Gastroesophageal sphincter (tissue), 4 donors: Measurements from ENCODE around the gene ZNF630. TPM values are rescaled to one million over a fixed set of nuclear protein-coding genes. Genes with fewer than 3 reads are reported as not detected.

ENCODE experiments used
- ATAC-seq: fragments of 150-250 bp; one replicate; pipeline ENCODE4 v1.9.1; 2016; ENCODE audit warnings: mild to moderate bottlenecking, moderate library complexity
- H3K27ac ChIP-seq, 4 donors: fragments of 200-600 bp; sonication (generic) in 3 of 4; 1 replicate in 3 of 4; 2 replicates in 1 of 4; pipeline ENCODE4 v1.5.1; 2016 to 2019
- H3K27me3 ChIP-seq: fragments of 200-600 bp; sonication (generic); one replicate; pipeline ENCODE4 v1.5.1; 2019
- H3K36me3 ChIP-seq, 2 donors: fragments of 200-600 bp; sonication (generic); one replicate each; pipeline ENCODE4 v1.5.1; 2019; ENCODE audit warnings: control low read depth in 1 of 2
- H3K4me1 ChIP-seq, 3 donors: fragments of 200-600 bp; sonication (generic); 1 replicate in 2 of 3; 2 replicates in 1 of 3; pipeline ENCODE4 v1.5.1; 2016 to 2019; ENCODE audit warnings: control low read depth in 2 of 3
- H3K4me3 ChIP-seq, 2 donors: fragments of 200-600 bp; sonication (generic); one replicate each; pipeline ENCODE4 v1.5.1; 2019; ENCODE audit warnings: mild to moderate bottlenecking in 1 of 2, moderate library complexity in 1 of 2
- H3K9me3 ChIP-seq, 3 donors: fragments of 200-600 bp; sonication (generic); one replicate each; pipeline ENCODE4 v1.5.1; 2017 to 2019; ENCODE audit warnings: control low read depth in 2 of 3
- EP300 ChIP-seq: sonication (generic); formaldehyde crosslinking; IDR thresholded peaks from one replicate; pipeline ENCODE4 v1.6.1; 2017; ENCODE audit warnings: antibody characterized with exemption, mild to moderate bottlenecking
- POLR2A ChIP-seq, 2 donors: fragments of 450-650 bp; IDR thresholded peaks; one replicate each; pipeline ENCODE4 v1.6.1; 2017; ENCODE audit warnings: antibody characterized with exemption in 2 of 2, mild to moderate bottlenecking in 2 of 2, moderate library complexity in 1 of 2
- POLR2AphosphoS5 ChIP-seq: sonication (generic); formaldehyde crosslinking; IDR thresholded peaks from one replicate; pipeline ENCODE4 v1.6.1; 2017; ENCODE audit warnings: antibody characterized with exemption
- WGBS, 2 donors: methylation state at CpG; one replicate each; pipeline ENCODE4 v1.1.5; 2018; ENCODE audit warnings: low coverage in 1 of 2; 5-methylcytosine and 5-hydroxymethylcytosine counted together
- total RNA-seq, 4 donors: library from RNA; depleted of rRNA; stranded (reverse); fragments of >200 nt; gene quantifications; one replicate each; pipeline ENCODE4 v1.1.0, GENCODE V29; 2016
- TF ChIP-seq, protein P1 (sequence below), 4 experiments: fragments of 200-600 bp in 2 of 4; fragments of 450-650 bp in 2 of 4; sonication (generic) in 1 of 4; IDR thresholded peaks; one replicate each; pipeline ENCODE4 v1.5.1; 2017 to 2019; ENCODE audit warnings: antibody characterized with exemption in 4 of 4, mild to moderate bottlenecking in 2 of 4, moderate library complexity in 2 of 4

ZNF630 gene
- total RNA-seq, 4 donors from 2014 or later: 2.8 to 7.8 (median 3.8) TPM

DNA sequence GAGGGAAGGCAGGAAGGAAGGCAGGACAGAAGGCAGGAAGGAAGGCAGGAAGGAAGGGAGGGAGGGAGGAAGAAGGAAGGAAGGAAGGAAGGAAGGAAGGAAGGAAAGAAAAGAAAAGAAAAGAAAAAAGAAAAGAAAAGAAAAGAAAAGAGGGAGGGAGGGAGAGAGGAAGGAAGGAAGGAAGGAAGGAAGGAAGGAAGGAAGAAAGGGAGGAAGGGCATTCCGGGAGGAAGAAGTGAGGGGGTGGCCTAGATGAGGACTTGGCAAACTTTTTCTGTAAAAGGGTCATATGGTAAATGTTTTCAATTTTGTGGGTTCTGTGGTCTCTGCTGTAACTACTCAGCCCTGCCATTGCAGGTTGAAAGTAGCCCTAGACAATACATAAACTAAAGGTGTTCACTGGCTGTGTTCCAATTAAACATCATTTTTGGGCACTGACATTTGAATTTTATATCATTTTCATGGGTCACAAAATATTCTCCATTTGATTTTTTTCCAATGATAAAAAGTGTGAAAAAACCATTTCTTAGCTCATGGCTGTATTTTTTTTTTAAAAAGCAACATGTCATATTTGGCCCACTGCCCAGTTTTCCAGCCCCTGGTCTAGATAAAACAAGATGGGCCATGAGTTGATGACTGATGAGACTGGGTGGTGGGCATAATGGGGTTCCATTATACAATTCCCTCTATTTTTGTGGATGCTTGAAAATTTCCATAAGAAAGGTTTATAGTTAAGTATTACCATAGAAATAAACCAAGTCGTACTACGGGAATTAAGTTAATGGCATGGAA, 3.1 kb downstream of the ZNF630 start:
- H3K36me3 ChIP-seq: peaks cover 0 to 15% of the 10 kb centered on the region in 2 donors
- WGBS, 2 donors: 100% methylated on average over 1 to 2 of the region's 3 CpGs
- TF ChIP-seq POLR2A (IDR thresholded peaks at IDR 0.05) (no peak), EP300 (no peak), POLR2AphosphoS5 (no peak)
- TF ChIP-seq, protein P1, sequence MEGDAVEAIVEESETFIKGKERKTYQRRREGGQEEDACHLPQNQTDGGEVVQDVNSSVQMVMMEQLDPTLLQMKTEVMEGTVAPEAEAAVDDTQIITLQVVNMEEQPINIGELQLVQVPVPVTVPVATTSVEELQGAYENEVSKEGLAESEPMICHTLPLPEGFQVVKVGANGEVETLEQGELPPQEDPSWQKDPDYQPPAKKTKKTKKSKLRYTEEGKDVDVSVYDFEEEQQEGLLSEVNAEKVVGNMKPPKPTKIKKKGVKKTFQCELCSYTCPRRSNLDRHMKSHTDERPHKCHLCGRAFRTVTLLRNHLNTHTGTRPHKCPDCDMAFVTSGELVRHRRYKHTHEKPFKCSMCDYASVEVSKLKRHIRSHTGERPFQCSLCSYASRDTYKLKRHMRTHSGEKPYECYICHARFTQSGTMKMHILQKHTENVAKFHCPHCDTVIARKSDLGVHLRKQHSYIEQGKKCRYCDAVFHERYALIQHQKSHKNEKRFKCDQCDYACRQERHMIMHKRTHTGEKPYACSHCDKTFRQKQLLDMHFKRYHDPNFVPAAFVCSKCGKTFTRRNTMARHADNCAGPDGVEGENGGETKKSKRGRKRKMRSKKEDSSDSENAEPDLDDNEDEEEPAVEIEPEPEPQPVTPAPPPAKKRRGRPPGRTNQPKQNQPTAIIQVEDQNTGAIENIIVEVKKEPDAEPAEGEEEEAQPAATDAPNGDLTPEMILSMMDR (IDR thresholded peaks at IDR 0.05): no peak
- H3K4me3 ChIP-seq: no peak overlapping the region
- no peaks in the 10 kb centered on the region for H3K9me3 ChIP-seq
- no peaks in the 10 kb centered on the region for H3K27me3 ChIP-seq
- H3K27ac ChIP-seq: no peak overlapping the region
- H3K4me1 ChIP-seq: no peaks in the 10 kb centered on the region
- ATAC-seq: no peak

DNA sequence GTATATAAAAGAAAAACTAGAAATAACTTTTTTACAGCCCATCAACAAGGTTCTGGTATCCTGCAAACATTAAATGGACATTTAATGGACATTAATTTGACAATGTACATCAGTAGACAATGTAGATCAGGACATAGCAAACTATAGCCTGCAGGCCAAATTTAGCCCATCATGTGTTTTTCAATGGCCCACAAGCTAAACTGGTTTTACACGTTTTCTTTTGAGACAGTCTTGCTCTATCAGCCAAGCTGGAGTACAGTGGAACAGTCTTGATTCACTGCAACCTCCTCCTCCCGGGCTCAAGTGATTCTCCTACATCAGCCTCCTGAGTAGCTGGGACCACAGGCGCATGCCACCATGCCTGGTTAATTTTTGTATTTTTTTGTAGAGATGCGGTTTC, 7.2 kb downstream of the ZNF630 start:
- H3K4me1 ChIP-seq: no peaks in the 10 kb centered on the region
- H3K9me3 ChIP-seq: no peaks in the 10 kb centered on the region
- no peak overlapping the region for H3K4me3 ChIP-seq
- H3K27ac ChIP-seq: no peak overlapping the region
- H3K36me3 ChIP-seq: peaks cover 0 to 55% of the 10 kb centered on the region in 2 donors
- TF ChIP-seq EP300 (no peak), POLR2AphosphoS5 (no peak), POLR2A (IDR thresholded peaks at IDR 0.05) (no peak)
- TF ChIP-seq, protein P1 (IDR thresholded peaks at IDR 0.05): no peak
- ATAC-seq: no peak
- WGBS, 2 donors: 54 to 77% methylated on average over 2 of the region's 4 CpGs
- no peaks in the 10 kb centered on the region for H3K27me3 ChIP-seq

GRCh38 chrX:48059296-48059639, 12.2 kb downstream of the ZNF630 start:
- Histone ChIP-seq H3K4me3 (no peak overlapping the region), H3K9me3 (no peaks in the 10 kb centered on the region), H3K4me1 (no peaks in the 10 kb centered on the region), H3K36me3 (peaks cover 0 to 60% of the 10 kb centered on the region in 2 donors), H3K27ac (no peak overlapping the region), H3K27me3 (no peaks in the 10 kb centered on the region)
- TF ChIP-seq, protein P1 (IDR thresholded peaks at IDR 0.05): no peak
- TF ChIP-seq EP300 (no peak), POLR2A (IDR thresholded peaks at IDR 0.05) (no peak), POLR2AphosphoS5 (no peak)
- no peak for ATAC-seq
- WGBS, 2 donors: 100% methylated on average over 1 of the region's 1 CpG; no CpG with 5 or more reads in 1 of the 2 donors

GRCh38 chrX:48058621-48059295, 12.7 kb downstream of the ZNF630 start:
- Histone ChIP-seq H3K27ac (no peak overlapping the region), H3K4me1 (no peaks in the 10 kb centered on the region), H3K27me3 (no peaks in the 10 kb centered on the region), H3K9me3 (no peaks in the 10 kb centered on the region), H3K36me3 (peaks cover 0 to 55% of the 10 kb centered on the region in 2 donors), H3K4me3 (no peak overlapping the region)
- no peak for ATAC-seq
- WGBS, 2 donors: 71 to 86% methylated on average over 1 to 2 of the region's 2 CpGs
- TF ChIP-seq POLR2AphosphoS5: no peak
- TF ChIP-seq EP300: no peak
- TF ChIP-seq, protein P1 (IDR thresholded peaks at IDR 0.05): no peak

DNA sequence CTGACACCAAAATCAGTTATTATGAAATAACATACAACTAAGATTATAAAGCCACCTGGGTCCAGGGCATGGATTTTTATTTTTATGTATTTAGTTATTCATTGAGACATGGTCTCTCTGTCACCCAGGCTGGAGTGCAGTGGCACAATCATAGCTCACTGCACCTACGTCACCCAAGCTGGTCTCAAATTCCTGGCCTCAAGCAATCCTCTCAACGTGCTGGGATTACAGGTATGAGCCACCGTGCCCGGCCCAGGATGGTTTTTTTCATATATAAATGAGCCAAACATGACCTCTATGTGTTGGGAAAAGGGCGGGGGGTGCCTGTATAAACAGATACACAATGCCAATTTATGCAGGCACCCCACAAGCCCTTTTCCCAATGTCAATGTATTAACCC, 24.6 kb downstream of the ZNF630 start:
- H3K4me3 ChIP-seq: no peak overlapping the region
- H3K27ac ChIP-seq: no peak overlapping the region
- 80 to 100% methylated on average over 3 to 4 of the region's 5 CpGs for WGBS, 2 donors
- H3K4me1 ChIP-seq: no peaks in the 10 kb centered on the region
- H3K36me3 ChIP-seq: no peaks in the 10 kb centered on the region
- TF ChIP-seq, protein P1 (IDR thresholded peaks at IDR 0.05): no peak
- TF ChIP-seq POLR2A (IDR thresholded peaks at IDR 0.05) (no peak), POLR2AphosphoS5 (no peak), EP300 (no peak)
- no peaks in the 10 kb centered on the region for H3K27me3 ChIP-seq
- H3K9me3 ChIP-seq: no peaks in the 10 kb centered on the region
- ATAC-seq: no peak
